ENCODE data around the gene HOXB6. TPM values are rescaled to one million over a fixed set of nuclear protein-coding genes. Genes with fewer than 3 reads are reported as not detected.

Gene HOXB6
- polyA plus RNA-seq, 1 donor, result 0.80 TPM

DNA sequence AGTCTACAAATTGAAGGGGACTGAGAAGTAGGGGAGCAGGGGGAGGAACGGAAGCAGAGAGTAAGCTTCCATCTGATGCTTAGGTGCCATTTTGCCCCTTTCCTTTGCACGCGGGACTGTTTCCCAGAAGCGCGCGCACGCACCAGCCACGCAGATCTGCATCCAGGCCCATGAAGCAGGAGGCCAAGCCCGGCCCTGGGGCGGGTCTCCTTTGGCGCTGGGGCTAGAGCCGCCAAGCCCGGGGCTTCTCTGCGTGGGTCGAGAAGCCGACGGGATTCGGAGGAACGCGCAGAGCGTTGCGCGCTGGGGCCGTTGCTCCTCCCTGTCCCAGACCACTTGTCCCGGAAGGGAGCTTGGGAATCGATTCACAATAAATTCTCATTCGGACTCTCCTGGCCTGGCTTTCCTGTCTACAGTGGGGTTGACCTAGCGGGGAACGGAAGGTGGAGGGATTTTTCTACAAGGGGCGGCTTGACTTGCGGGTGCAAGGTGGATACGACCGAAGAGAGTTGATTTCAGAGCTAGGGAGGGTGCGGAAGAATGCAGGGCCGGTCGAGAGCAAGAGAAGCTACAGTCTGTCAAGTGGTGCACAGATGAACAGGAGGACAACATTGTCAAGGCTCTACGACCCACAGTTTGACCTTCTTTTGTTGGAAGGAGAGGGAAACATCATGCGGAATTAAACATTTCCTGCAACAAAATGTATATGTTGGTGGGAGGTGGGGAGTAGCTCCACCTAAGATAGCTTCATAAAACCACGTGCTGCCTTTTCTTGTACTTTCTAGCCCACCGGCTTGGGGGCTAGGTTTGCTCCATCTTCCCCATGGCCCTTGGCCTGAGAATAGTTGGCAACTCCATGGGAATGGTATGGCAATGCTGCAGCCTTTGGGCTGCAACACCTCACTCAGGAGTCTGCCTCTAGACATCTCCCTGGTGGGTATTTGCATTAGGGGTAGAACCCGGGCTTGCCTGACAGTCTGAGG, 16.9 kb upstream of the HOXB6 start:
- DNase-seq (ENCODE audit: low read depth), result no peak

DNA sequence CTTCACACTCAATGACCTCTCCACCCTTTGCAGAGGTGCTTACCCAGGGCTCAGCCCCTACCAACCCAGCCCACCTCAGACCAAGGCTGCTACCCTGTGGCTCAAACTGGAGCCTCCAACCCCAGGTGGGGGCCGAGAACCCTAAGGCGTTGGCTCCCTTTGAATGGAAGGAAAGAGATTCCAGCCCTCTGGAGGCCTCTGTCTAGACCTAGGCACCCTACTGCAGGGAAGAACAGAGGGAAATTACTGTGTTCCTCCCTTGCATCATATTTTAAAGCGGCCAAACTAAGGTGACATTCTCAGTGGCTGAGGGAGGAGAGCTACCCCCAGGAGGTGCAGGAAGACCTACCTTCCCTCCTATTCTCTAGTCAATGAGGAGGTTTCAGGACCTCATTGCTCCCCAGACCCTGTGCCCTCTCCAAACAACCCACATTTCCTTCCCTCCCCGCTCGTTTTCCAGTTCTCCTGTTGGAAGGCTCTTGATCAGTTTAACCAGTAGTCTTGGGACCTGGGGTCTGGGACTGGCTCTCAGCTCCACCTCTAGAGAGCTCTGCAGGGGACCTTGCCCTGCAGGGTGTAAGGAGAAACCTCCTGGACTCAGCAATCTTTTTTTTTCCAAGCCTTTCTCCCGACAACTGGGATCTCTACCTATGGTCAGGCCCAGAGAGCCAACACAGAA, 15.8 kb upstream of the HOXB6 start:
- DNase-seq (ENCODE audit: low read depth), result no peak

DNA sequence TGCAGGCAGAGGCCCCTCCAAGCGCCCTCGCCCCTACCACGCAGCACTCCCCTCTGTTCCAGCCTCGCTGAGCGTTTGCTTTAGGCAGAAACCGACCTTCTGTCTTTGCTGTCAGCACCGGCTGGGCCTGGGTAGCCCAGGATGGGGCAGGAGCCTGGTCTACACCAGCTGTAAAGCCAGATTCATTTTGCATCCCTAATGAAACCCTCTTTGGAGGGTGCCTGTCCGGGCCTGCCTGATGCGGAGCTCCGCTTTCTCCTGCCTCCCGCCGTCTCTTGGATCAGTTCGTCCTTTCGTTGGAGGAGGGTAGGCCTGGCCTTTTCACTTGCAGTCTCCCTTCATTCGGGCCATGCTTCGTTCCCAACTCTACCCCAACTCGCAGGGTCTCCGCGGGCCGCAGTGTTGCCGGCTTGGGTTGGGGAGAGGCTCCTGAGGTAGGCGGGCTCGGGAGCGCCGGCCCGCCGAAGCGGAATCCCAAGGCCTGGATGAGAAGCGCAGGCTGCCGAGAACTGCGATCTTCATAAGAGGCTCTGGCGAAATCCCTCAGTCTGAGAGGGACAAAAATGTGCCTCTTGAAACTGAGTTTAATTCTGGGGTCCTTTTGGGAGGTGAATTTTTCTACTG, 15.2 kb upstream of the HOXB6 start:
- DNase-seq (ENCODE audit: low read depth), result no peak

DNA sequence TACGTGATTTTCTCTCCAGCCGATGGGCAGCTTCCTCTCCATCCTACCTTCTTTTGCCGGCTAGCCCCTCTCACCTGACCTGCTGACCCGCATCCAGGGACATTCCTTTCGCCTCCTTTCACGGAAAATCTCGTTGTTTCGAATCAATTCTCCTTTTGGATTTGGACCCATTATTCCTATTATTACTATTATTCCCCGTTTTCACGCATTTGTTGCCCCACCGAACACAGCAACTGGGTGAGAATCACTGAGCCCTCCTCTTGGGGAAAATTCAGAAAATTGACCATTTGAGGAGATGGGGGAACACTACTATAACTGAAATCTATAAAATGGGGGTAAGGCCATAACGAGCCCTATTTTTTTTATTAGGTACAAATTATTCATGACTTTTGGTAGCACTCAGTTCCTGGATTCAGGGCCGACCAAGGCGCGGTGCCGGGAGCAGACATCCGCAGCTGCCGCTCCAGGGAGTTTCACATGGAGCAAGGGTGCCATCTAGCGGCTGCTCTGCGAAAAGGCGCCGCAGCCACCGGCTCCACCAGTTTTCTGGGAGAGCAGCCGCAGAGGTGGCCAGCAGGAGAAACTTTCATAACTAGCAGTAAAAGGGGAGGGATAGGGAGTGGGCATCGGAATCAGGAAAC, 13.6 kb upstream of the HOXB6 start:
- peak; percentile 56 for DNase-seq (ENCODE audit: low read depth)

DNA sequence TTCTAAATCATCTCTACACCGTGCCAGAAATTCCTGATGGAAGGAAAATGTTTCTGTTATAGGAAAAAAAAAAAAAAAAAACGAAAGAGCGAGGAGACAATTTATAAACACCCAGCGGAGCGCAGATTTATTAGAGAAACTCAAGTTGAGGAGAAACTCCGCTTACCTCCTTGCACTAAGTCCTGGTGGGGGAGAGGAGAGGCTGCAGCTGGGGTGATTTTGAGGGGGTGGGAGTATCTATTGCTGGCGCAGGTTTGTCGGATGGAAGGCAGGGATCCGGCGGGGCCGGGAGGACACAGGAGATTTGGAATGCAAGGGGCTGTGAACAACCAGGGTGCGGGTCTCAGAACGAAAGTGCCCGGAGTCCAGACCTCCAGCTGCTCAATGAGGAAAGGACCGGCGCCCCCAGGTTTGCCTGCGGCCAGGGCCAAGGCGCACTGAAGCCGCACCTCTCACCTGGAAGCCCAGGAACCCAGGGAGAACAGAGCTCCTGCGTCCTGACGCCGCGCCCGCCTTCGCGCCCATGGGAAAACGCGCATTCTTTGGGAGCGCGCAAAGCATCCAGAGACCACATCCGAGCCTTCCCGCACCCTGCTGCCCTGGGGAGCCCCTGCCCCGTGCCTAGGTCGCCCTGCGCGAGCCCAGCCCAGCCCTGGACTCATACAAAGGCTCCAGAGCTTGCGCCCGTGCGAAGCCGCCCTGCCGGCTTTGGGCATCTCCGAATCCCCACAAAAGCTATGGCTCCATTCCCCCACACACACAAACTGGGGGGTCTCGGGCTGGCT, 12.9 kb upstream of the HOXB6 start:
- DNase-seq (ENCODE audit: low read depth), result no peak

DNA sequence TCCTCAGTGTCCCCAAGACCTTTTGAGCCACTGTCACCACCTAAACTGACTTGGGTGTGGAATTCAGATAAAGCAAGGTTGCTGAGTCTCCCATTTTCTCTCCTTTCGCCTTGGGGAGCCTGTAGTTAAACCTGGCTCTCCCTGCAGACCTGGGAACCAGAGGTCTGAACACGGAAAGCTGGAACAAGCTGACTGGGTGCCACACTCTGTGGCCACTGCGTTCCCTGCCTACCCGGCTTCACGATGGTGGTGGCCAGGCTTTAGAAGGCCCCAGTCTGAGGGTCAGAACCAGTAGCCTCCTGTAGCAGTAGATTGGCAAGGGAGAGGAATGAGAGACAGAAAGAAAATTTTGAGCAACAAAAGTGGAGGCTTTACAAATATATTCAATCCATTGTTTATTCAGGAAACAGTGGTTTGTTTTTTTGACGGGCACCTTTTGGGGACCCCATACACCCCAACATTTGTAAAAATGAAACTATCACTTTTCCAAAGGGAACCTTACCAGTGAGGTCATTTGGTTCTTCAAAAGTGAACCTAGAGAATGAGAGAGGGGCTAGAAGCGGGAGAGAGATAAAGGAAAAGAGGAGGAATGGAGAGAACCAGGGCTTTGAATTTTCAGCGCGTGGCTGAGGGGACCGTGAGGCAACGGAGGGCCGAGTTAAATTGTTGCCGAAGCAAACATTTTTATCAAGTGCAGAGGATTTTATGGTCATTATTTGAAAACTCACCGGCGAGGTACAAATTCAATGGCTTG, 12.1 kb upstream of the HOXB6 start:
- no peak for DNase-seq (ENCODE audit: low read depth)

DNA sequence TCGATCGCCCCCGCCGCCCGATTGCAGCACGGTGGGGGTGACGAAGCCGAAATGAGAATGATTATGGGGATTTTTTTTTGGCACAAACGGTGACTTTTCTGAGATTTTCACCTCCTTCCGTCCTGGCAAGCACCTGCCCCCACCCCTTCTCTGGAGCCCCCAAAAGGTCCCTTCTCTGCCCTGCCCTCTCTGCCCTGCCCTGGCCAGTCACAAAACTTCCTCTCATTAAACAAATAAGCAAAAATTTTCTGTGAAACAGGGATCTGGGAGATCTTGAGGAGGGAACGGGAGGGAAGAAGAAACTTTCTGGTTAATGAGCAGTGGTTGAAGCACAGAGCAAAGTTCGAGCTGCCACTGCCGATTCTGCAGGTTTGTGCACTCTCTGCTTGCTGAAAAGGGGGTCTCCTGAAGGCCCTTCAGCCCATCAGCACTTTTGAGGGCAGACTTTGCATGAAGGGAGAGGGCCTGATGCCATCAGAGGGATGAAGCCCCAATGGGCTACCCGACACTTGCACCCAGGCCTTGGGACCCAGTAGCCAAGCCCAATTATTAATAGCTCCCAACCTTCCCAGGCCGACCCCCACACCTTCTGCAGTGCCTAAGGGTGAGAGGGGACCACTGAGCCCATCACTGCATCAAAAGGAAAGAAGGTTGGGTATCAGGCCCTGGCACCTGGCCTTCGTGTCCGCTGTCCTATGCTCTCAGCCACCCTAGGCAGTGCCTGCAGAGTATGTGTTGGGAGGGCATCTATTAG, 11.4 kb upstream of the HOXB6 start:
- no peak for DNase-seq (ENCODE audit: low read depth)

DNA sequence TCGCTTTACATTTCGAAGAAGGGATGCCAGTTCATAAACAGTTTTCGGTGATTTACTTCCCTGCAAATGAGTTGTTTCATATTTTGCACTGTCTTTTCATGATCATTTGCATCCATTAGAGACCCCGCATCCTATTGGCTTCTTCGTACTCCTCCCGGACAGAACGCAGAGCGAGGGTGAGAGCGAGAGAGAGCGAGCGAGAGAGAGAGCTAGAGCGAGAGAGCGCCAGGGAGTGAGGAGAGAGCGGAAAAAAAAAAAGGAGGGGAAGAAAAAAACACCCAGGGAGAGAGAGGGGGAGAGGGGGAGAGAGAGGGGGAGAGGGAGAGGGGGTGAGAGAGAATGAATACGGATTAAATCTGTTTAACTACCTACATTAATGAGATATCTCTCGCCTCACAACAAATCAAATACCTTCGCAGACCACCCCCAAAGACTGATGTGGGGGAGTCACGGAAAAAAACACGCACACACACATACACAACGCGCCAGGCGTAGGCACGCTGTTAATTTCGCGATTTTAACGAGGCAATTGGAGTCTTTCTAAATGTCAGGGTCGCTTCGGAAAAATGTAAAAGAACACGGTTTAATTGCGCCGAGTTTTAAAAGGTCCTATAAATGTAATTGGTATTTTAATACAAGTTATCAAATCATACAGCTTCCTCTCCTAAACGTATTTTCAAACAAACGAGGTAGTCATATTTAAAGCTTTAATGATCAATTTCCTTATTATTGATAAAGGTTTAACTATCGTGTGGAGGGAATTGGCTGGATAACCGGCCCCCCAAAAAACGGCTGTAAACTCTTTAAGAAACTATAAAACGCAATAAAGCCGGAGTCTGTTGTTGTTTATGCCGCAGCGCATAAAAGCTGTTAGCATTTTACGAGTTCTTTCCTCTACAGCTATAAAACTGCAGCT, 10.5 kb upstream of the HOXB6 start, which contains the start of gene HOXB8:
Gene HOXB8, minus strand, starts transcription at position 246 of the 916 bp plus-strand sequence. CDS start 588 bp downstream, outside the sequence.
- no peak for DNase-seq (ENCODE audit: low read depth)

DNA sequence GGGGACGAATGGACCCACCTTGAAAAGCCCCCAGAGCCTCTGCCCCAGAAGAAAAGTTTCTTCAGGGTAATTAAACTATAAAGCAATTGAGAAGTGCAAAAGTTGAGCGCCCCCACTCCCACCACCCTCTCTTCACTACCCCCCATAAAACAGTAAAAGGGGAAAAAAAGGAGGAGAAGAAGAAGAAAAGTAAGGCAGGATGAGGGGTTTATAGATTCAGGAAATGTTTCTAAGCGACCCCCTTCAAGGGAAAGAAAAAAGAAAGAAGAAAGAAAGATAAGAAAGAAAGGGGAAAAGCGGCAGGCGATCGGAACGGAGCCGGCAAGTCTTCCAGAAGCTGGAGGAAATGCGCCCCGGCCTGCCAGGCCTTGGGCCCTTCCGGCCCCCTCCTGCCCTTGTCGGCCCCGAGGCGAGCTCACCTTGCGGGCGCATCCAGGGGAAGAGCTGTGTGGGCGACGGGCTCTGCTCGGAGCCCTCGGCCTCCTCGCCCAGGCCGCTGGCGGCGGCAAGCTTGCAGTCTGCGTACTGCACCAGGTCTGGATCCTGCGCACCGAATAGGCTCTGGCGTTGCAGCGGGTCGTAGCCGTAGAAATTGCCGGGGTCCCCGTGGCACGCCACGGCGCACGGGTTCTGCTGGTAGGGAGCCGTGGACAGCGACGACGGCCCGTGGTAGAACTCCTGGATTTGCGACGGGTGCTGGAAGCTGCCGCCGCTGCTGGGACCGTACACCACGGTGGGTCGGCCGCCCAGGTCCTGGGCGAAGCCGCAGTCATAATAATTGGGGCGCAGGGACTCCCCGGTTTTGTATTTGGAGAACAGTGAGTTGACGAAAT, 9.3 kb upstream of the HOXB6 start:
- DNase-seq (ENCODE audit: low read depth), result no peak

DNA sequence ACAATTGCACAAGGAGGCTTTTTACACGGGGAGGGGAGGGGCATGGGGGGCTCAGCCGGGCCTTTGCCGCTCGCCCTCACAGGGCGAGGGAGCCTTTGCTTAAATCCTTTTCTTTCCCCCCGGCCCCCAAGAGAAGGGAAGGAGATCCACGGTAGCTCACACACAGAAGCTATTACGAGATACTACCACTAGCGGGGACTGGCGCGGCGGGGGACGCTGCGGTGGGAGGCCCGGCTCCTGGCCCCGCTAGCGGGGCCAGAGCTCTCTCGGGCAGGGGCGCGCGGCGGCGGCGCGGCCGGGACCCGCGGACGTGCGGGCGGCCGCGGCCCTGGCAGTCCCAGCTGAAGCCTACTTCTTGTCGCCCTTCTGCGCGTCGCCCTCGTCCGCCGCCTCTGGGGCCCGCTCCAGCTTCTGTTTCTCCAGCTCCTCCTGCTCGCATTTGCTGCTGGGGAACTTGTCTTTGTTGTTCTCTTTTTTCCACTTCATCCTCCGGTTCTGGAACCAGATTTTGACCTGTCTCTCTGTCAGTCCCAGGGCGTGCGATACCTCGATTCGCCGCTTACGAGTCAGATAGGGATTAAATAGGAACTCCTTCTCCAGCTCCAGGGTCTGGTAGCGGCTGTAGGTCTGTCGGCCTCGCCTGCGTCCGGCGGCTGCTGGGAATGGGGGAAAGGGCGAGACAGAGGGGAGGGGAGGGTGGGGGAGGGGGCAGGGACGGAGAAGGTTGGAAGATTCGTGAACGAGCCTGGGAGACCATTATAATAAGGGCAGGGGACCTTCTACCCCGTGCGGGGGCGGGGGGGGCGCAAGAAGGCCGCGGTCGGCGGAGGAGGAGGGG, 8.3 kb upstream of the HOXB6 start:
- DNase-seq (ENCODE audit: low read depth), result no peak

DNA sequence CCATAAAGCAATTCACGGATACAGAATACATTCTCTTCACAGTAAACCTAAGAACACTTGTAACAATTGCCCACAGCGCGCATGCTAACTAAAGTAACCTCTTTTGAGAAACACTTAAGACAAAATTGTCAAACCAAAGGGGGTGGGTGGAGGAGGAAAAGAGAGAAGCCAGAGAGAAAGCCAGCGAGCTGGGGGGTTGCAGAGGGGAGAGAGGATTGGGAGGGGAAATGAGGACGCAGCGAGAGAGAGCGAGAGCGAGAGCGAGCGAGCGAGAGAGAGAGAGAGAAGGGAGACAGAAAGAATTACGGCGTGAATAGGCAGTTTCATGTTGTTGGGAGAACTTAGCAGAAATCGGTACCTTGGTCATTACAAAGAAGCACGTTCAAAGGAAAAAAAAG, 7.7 kb upstream of the HOXB6 start:
- DNase-seq (ENCODE audit: low read depth), result no peak

DNA sequence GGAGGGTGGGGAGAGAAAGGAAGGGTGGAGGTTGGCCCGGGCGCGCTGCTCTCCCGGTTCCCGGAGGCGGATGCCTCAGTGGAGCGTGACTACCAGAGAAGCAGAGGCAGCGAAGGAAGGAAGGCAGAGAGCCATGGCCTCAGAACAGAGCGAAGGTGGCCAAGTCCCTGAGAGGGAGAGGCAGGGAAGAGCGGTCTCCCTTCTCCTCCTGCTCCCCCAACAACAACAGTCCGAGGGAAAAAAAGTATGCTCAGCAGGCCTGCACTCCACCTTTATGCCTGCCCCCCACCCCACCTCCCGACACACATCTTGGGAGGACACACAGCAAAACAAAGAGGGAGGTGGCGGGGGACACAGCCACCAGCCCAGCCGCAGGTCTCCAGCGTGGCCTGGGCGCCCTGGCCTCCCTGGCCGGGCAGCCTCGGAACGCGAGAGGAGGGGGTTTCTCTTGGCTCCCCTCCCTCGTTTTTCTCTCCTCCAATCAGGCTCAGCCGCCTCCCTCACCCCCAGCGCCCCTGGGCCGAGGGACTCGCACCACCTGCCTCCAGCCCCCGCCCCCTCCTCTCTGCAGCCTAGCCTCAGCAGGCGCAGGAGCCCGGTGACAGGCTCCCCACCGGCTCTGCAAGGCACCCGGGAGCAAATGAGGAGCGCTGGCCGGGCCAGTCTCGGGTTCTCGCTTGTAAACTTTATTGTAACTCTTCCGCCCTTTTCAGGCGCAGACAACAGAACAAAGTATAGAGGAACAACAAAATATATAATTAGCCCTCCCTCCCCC, 7.1 kb upstream of the HOXB6 start:
- DNase-seq (ENCODE audit: low read depth), result no peak

DNA sequence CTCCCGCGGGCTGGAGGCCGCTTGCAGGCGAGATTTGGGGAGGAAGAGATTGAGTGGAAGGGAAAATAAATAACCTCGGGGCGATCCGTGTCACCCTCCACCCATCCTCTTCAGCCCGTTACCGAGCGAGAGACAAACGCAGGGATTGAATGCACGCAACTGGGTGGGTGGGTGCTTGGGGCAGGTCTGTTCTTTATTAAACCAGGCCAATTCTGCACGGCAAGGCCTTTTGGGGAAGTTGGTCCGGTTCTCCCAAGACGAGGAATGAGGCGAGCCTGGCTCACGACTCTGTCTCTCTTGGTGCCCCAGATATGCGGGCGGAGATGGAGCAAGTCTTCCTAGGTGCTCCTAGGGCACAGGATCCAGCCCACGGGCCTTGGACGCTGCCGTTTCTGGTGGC, 6.4 kb upstream of the HOXB6 start:
- DNase-seq (ENCODE audit: low read depth), result no peak

DNA sequence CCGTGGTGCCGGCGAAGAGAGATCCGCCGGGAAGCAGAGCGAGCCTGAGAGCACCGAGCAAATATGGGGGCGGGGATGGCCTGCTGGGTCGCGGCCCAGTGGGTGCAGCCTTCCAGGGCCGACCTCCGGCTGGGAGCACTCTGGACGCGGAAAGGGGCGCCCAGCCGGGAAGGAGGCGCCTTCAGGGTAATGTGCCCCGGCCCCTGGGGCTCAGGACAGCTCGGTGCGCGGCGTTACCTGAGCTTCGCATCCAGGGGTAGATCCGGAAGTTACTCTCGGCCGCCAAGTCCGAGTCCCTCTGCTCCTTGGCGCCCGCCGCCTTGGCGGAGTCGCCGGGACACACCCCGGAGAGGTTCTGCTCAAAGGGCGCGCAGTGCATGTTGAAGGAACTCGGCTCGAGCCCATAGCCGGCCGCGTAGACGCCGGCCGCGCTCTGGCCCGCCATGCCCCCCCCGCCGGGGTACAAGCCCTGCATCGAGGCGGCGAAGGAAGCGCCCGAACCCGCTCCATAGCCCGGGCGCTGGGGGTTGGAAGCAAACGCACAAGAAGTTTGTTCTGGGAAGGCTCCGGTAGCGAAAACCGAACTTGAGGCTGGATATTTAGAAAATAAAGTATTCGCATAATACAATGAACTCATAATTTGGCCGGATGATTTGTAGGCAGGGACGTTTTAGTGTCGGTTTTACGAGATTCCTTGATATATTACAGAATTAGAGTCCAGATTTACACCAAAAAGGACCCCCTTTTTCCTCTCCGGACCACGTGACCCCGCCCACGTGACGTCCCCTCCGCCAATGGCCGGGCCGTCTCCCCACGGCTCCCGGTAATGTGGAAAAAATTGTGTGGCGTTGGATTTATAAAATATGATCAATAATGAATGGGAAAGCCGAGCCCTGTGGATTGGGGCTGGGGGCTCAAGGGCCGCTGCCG, 5.8 kb upstream of the HOXB6 start, which contains the start of gene HOXB7:
Gene HOXB7, minus strand, starts transcription at position 736 of the 930 bp plus-strand sequence. Its CDS starts 99 bp downstream, at position 637.
- DNase-seq (ENCODE audit: low read depth), result no peak
